Endothelial cell of umbilical vein (primary cell): ENCODE data around the gene RAB14. TPM values are rescaled to one million over a fixed set of nuclear protein-coding genes. Genes with fewer than 3 reads are reported as not detected.

Source experiments
- BruUV-seq: library from RNA; stranded (reverse); fragments of 400-500 nt; replicated peaks from 2 replicates; lab custom pipeline; 2021; lab: Mats Ljungman, UMichigan
- CTCF ChIA-PET: fragments of 300-600, 350-600 bp; sonication (Branson Sonifier 250); formaldehyde crosslinking; loops from one replicate; lab custom pipeline; 2021; ENCODE audit warnings: antibody characterized with exemption, inconsistent platforms; lab: Charles Lee
- POLR2A ChIA-PET: fragments of 300-600, 350-600 bp; sonication (Branson Sonifier 250); formaldehyde crosslinking; loops from one replicate; lab custom pipeline; 2021; ENCODE audit warnings: antibody characterized with exemption, inconsistent platforms; lab: Charles Lee
- DNase-seq: peaks from one replicate; pipeline ENCODE4 v3.0.0-alpha.2; 2011; ENCODE audit warnings: low read depth, low spot score
- FAIRE-seq: peaks from 2 replicates; lab custom pipeline; 2011; peaks lifted over from hg19 to GRCh38; lab: Jason Lieb, UNC
- H2AFZ ChIP-seq: 2 replicates; pipeline ENCODE4 v1.6.0; 2012; ENCODE audit warnings: low read depth, low read length, control low read depth, inconsistent platforms
- H3K27ac ChIP-seq: 2 replicates; pipeline ENCODE4 v1.5.1; 2011; ENCODE audit warnings: low read depth, mild to moderate bottlenecking, control low read depth, low read length, moderate library complexity; ENCODE audit not compliant: insufficient read depth
- H3K27me3 ChIP-seq, 2 experiments: 2 replicates each; pipeline versions ENCODE4 v1.6.0 to v1.6.1; 2011; ENCODE audit warnings: low read length in 2 of 2, mixed read lengths in 1 of 2; ENCODE audit not compliant: control insufficient read depth in 2 of 2, insufficient read depth in 2 of 2
- H3K36me3 ChIP-seq, 2 experiments: 2 replicates in 1 of 2; 3 replicates in 1 of 2; pipeline ENCODE4 v1.5.1; 2011; ENCODE audit warnings: low read length in 2 of 2, mild to moderate bottlenecking in 1 of 2, moderate library complexity in 1 of 2; ENCODE audit not compliant: control insufficient read depth in 2 of 2, insufficient read depth in 2 of 2; ENCODE audit errors: extremely low read depth in 1 of 2
- H3K4me1 ChIP-seq: 3 replicates; pipeline ENCODE4 v1.5.1; 2011; ENCODE audit warnings: mild to moderate bottlenecking, low read length; ENCODE audit not compliant: control insufficient read depth, insufficient read depth; ENCODE audit errors: extremely low read depth
- H3K4me2 ChIP-seq: 2 replicates; pipeline ENCODE4 v1.6.1; 2011; ENCODE audit warnings: low read length, control low read depth, mixed read lengths; ENCODE audit not compliant: insufficient read depth
- H3K4me3 ChIP-seq, 3 experiments: fragments of 200-600 bp in 1 of 3; sonication (generic), shearing (Covaris generic) in 1 of 3; replicated peaks in 1 of 3; 2 replicates each; pipeline ENCODE4 v1.5.1; 2011 to 2016; ENCODE audit warnings: control low read depth in 3 of 3, low read length in 3 of 3, mild to moderate bottlenecking in 2 of 3, inconsistent platforms in 1 of 3, low read depth in 1 of 3, moderate library complexity in 1 of 3; ENCODE audit not compliant: insufficient read depth in 1 of 3
- H3K79me2 ChIP-seq: 2 replicates; pipeline ENCODE4 v1.6.0; 2012; ENCODE audit warnings: low read length, inconsistent platforms; ENCODE audit not compliant: control insufficient read depth, insufficient read depth
- H3K9ac ChIP-seq: replicated peaks from 2 replicates; pipeline ENCODE3; 2011; ENCODE audit warnings: low read length, control low read depth; ENCODE audit not compliant: insufficient read depth; ENCODE audit errors: extremely low read depth
- H3K9me1 ChIP-seq: replicated peaks from 3 replicates; pipeline ENCODE4 v1.6.0; 2011; ENCODE audit warnings: mild to moderate bottlenecking, low read length; ENCODE audit not compliant: control insufficient read depth, insufficient read depth; ENCODE audit errors: extremely low read depth
- H3K9me3 ChIP-seq: replicated peaks from 2 replicates; pipeline ENCODE4 v1.5.1; 2012; ENCODE audit warnings: low read length, inconsistent platforms; ENCODE audit not compliant: control insufficient read depth, insufficient read depth
- H4K20me1 ChIP-seq: replicated peaks from 2 replicates; pipeline ENCODE3; 2011; ENCODE audit warnings: mild to moderate bottlenecking, low read length; ENCODE audit not compliant: control insufficient read depth, insufficient read depth; ENCODE audit errors: extremely low read depth
- EZH2 ChIP-seq: IDR thresholded peaks from 2 replicates; pipeline ENCODE4 v1.6.1; 2012; ENCODE audit warnings: borderline replicate concordance, low read depth, mild to moderate bottlenecking, moderate library complexity, low read length, inconsistent platforms; ENCODE audit not compliant: severe bottlenecking
- FOS ChIP-seq: IDR thresholded peaks from 2 replicates; pipeline ENCODE4 v1.6.1; 2011; ENCODE audit warnings: mild to moderate bottlenecking, low read length, moderate library complexity, borderline replicate concordance; ENCODE audit not compliant: insufficient read depth
- GATA2 ChIP-seq: IDR thresholded peaks from 2 replicates; pipeline ENCODE4 v1.7.0; 2011; ENCODE audit warnings: low read depth, mild to moderate bottlenecking, moderate library complexity, mixed read lengths, low read length; ENCODE audit not compliant: insufficient read length, insufficient read depth
- JUN ChIP-seq: IDR thresholded peaks from 2 replicates; pipeline ENCODE4 v1.6.1; 2011; ENCODE audit warnings: borderline replicate concordance, low read depth; ENCODE audit not compliant: insufficient read length, insufficient read depth
- MYC ChIP-seq: IDR thresholded peaks from one replicate; pipeline ENCODE4 v1.6.1; 2011; ENCODE audit warnings: mild to moderate bottlenecking, low read depth, low read length
- POLR2A ChIP-seq: IDR thresholded peaks from 2 replicates; pipeline ENCODE4 v1.6.1; 2012; ENCODE audit warnings: low read depth, mild to moderate bottlenecking, control low read depth, low read length
- POLR2AphosphoS5 ChIP-seq: IDR thresholded peaks from 2 replicates; pipeline ENCODE4 v1.6.1; 2012; ENCODE audit warnings: low read depth, mild to moderate bottlenecking, control low read depth, low read length, moderate library complexity; ENCODE audit not compliant: insufficient read depth
- dilution Hi-C: fragments of 300-500 bp; cut with MboI; formaldehyde crosslinking; loops from one replicate; pipeline ENCODE4 v1.15.0; 2019; ENCODE audit warnings: low sequenced_read_pairs; ENCODE audit not compliant: extremely low pct_ligation_motif_present
- intact Hi-C: fragments of 100-400 bp; cut with micrococcal nuclease; formaldehyde crosslinking; loops from one replicate; pipeline ENCODE4 v1.10.0; 2022
- polyA plus RNA-seq, 4 experiments: library from polyadenylated mRNA; depleted of rRNA in 3 of 4; stranded (reverse) in 3 of 4; unstranded in 1 of 4; fragments of >200 nt; gene quantifications; 2 replicates each; pipeline versions ENCODE4 v1.2.1 to v1.2.3, GENCODE V29; 2011 to 2012; ENCODE audit warnings: missing spikeins in 1 of 4
- total RNA-seq: library from RNA; stranded (reverse); gene quantifications from 2 replicates; pipeline ENCODE4 v1.2.3, GENCODE V29; 2021
- TF ChIP-seq, protein P1 (sequence below), 2 donors: IDR thresholded peaks; 1 replicate in 1 of 2; 2 replicates in 1 of 2; pipeline ENCODE4 v1.5.1; 2011; ENCODE audit warnings: low read length in 2 of 2, mild to moderate bottlenecking in 2 of 2, moderate library complexity in 2 of 2, control low read depth in 1 of 2, inconsistent platforms in 1 of 2, low read depth in 1 of 2; ENCODE audit not compliant: insufficient read depth in 1 of 2; ENCODE audit errors: extremely low read depth in 1 of 2
- TF ChIP-seq, protein P2 (sequence below): IDR thresholded peaks from 2 replicates; pipeline ENCODE4 v1.6.1; 2011; ENCODE audit not compliant: insufficient read depth, insufficient read length

RAB14 gene
- total and polyA plus RNA-seq, 2 donors (not counting 3 experiments of a cell fraction or from before 2014, with no cell fraction given) = 18.9 to 79.3 TPM

DNA sequence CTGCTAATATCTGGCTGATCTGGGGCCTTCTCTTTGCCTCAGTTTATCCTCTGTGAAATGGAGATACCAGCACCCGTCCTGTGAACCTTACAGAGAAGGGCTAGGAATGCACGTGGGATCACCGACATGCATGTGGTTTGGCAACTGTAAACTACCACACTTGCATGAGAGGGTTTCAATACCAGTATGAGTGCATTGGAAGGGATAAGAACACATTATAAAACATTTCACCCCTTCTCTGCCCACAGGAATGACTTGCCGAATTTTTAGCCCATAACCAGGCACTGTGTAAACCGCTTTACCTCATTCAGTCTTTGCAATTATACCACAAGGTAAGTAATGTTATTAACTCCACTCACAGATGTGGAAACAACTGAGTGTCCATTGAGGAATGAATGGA, 8.9 kb upstream of the RAB14 start:
- ChIA-PET POLR2A (no interaction called here), CTCF (interaction anchor here (6.0 kb wide), 1 partner anchor 109 kb away, joined by 57 read pairs; no protein-coding TSS in a partner anchor)
- Histone ChIP-seq H3K4me3 (no peak overlapping the region), H3K9me1 (no peaks in the 10 kb centered on the region), H3K9ac (no peak overlapping the region), H2AFZ (no peak overlapping the region), H3K79me2 (no peaks in the 10 kb centered on the region), H4K20me1 (no peaks in the 10 kb centered on the region), H3K36me3 (no peaks in the 10 kb centered on the region), H3K9me3 (no peaks in the 10 kb centered on the region), H3K27me3 (no peaks in the 10 kb centered on the region), H3K27ac (no peak overlapping the region), H3K4me1 (peaks cover 5% of the 10 kb centered on the region), H3K4me2 (no peak overlapping the region)
- TF ChIP-seq FOS (no peak), GATA2 (no peak), POLR2A (no peak), JUN (no peak), POLR2AphosphoS5 (no peak), MYC (no peak), EZH2 (no peak)
- TF ChIP-seq, protein P1, sequence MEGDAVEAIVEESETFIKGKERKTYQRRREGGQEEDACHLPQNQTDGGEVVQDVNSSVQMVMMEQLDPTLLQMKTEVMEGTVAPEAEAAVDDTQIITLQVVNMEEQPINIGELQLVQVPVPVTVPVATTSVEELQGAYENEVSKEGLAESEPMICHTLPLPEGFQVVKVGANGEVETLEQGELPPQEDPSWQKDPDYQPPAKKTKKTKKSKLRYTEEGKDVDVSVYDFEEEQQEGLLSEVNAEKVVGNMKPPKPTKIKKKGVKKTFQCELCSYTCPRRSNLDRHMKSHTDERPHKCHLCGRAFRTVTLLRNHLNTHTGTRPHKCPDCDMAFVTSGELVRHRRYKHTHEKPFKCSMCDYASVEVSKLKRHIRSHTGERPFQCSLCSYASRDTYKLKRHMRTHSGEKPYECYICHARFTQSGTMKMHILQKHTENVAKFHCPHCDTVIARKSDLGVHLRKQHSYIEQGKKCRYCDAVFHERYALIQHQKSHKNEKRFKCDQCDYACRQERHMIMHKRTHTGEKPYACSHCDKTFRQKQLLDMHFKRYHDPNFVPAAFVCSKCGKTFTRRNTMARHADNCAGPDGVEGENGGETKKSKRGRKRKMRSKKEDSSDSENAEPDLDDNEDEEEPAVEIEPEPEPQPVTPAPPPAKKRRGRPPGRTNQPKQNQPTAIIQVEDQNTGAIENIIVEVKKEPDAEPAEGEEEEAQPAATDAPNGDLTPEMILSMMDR (IDR thresholded peaks at IDR 0.05; ENCODE audit: extremely low read depth in 1 of 2, insufficient read depth in 1 of 2, low read depth in 1 of 2, low read length in 2 of 2) = no peak
- TF ChIP-seq, protein P2, sequence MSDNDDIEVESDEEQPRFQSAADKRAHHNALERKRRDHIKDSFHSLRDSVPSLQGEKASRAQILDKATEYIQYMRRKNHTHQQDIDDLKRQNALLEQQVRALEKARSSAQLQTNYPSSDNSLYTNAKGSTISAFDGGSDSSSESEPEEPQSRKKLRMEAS = no peak
- dilution Hi-C loops (no loop called here), intact Hi-C loops (loop anchor here (5.0 kb wide), 1 partner anchor 287 kb away; the partner anchor contains the start of gene GGTA1)
- FAIRE-seq (no peak), DNase-seq (no peak)
- no TSS peak for BruUV-seq
